Measurements from ENCODE around the gene MRM1.

DNA sequence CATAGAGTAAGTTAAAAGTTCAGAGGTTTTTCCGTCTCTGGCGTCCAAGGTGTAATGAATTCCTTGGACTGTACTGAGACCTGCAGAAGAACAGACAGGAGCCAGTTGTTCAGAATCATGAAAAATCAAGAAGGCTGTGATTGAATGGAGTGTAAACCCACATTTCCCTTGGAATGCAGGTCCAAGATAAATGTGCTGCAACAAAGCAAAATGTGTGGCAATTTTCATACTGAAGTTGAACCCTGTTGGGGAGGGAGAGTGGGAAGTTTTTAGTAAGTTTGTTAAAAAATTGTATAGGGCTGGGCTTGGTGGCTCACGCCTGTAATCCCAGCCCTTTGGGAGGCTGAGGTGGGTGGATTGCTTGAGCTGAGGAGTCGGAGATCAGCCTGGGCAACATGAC is 35.3 kb upstream of the MRM1 start:
- TF ChIP-seq, protein P1, sequence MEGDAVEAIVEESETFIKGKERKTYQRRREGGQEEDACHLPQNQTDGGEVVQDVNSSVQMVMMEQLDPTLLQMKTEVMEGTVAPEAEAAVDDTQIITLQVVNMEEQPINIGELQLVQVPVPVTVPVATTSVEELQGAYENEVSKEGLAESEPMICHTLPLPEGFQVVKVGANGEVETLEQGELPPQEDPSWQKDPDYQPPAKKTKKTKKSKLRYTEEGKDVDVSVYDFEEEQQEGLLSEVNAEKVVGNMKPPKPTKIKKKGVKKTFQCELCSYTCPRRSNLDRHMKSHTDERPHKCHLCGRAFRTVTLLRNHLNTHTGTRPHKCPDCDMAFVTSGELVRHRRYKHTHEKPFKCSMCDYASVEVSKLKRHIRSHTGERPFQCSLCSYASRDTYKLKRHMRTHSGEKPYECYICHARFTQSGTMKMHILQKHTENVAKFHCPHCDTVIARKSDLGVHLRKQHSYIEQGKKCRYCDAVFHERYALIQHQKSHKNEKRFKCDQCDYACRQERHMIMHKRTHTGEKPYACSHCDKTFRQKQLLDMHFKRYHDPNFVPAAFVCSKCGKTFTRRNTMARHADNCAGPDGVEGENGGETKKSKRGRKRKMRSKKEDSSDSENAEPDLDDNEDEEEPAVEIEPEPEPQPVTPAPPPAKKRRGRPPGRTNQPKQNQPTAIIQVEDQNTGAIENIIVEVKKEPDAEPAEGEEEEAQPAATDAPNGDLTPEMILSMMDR (IDR thresholded peaks at IDR 0.05), result no peak
- TF ChIP-seq POLR2A (IDR thresholded peaks at IDR 0.05), result no peak
- no peak for TF ChIP-seq POLR2AphosphoS5 (IDR thresholded peaks at IDR 0.05)

Data from breast epithelium (tissue), 3 donors.